Fibroblast of mammary gland (primary cell): ENCODE measurements around the gene MST1.

ENCODE experiments used
- DNase-seq: peaks from one replicate; pipeline ENCODE4 v3.0.0-alpha.2; 2010; ENCODE audit warnings: low read depth
- H3K4me3 ChIP-seq: 2 replicates; pipeline ENCODE4 v1.5.1; 2011; ENCODE audit warnings: low read depth, mild to moderate bottlenecking, low read length, moderate library complexity; ENCODE audit not compliant: control insufficient read depth
- CTCF ChIP-seq: conservative IDR thresholded peaks from 2 replicates; pipeline ENCODE4 v1.5.1; 2011; ENCODE audit warnings: low read depth, low read length, inconsistent platforms; ENCODE audit not compliant: control insufficient read depth, insufficient read depth

Gene MST1

GRCh38 chr3:49706456-49707112, 17.3 kb upstream of the MST1 start:
- no peak for TF ChIP-seq CTCF
- no peak overlapping the region for H3K4me3 ChIP-seq
- no peak for DNase-seq

DNA sequence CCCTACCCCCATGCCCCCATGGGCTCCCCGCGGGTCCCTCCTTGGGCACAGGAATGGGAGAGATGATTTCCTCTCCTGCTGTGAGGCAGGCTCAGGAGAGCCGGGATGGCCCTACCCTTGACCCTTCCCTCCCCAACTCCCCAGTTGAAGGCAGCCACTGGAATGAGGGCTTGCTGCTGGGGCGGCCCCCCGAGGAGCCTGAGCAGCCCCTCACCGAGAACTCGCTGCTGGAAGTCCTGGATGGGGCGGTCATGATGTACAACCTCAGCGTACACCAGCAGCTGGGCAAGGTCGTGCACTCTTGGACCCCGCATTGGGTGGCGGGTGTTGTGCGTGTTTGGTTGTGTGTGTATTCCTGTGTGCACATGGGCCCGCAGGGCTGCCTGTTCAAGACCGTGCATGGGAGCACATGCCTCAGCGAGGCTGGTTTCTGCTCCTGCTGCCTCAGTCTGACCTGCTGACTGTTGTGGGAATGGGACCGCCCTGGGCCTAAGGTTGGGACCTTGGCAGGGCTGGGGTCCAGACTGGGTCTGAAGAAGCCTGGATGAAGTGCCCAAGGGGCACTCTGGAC, 16.2 kb upstream of the MST1 start:
- no peak for TF ChIP-seq CTCF
- H3K4me3 ChIP-seq, result no peak overlapping the region
- DNase-seq, result no peak

GRCh38 chr3:49704629-49705028, 15.4 kb upstream of the MST1 start:
- no peak for TF ChIP-seq CTCF
- H3K4me3 ChIP-seq, result no peak overlapping the region
- DNase-seq, result no peak

DNA sequence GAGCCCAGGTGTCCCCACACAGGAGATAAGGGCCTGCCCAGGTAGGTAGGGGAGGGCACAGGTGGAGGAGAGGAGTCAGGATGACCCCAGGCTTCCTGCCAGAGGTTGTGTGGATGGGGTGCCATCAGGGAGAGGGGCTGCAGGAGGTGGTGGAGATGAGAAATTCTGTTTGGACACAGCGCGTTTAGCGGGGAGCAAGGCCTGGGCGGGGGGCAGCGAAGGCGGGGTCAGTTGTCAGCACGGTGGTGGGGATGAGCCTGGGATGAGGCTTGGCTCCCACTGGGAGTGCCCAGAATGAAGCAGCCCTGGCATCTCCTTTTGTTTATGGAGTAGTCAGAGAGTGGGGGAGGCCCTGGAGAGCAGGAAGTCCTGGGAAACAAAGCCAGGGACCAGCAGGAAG, 14.7 kb upstream of the MST1 start:
- no peak overlapping the region for H3K4me3 ChIP-seq
- DNase-seq, result no peak
- TF ChIP-seq CTCF, result no peak

DNA sequence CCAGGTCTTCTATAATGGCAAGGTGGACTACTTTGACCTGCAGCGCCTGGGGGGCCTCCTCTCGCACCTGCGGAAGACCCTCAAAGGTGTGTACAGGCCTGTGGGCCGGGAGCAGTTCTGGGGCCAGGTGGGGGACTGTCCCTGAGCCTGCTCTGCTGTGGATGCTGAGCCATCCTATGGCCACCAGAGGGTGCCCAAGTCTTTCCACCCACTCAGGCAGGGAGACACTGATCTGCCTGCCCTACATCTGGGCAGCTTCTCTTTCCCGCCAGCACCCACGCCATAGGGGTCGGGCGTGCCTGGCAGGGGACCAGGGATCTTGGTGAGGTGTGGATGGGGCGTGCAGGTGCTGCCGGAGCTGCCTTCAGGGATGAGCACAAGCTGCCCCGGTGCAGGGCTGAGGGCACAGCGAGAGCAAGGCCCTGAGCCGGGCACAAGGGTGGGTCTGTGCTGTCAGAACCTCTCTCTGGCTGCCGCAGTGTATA, 14.2 kb upstream of the MST1 start:
- no peak overlapping the region for H3K4me3 ChIP-seq
- DNase-seq, result peak; percentile 64
- TF ChIP-seq CTCF, result peak; percentile 82

DNA sequence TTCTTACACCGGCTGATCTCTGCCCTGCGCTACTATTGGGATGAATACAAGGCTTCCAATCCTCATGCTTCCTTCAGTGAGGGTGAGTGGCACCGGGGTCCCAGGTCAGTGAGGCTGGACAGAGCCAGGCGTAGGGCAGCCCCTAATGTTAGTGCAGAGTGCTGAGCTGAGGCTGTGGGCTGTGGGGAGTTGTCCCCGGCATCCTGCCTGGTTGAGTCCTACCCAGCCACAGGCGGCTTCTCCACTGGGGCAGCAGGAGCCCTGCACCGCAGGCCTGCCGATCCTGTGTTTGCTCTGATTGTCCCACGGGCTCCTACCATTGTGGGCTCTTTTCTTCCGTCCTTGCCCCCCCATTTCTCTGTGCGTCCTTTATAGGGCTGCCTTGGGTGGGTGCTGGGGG, 13.4 kb upstream of the MST1 start:
- no peak for TF ChIP-seq CTCF
- no peak for DNase-seq
- H3K4me3 ChIP-seq, result no peak overlapping the region
